ENCODE data around the gene OCRL. TPM values are rescaled to one million over a fixed set of nuclear protein-coding genes. Genes with fewer than 3 reads are reported as not detected.

The OCRL gene
- total RNA-seq, 1 donor from 2014 or later, result 18.2 TPM

- Histone ChIP-seq H3K27me3 (ENCODE audit: control insufficient read depth, insufficient read depth, low read length) (no peaks in the 10 kb centered on the region), H3K4me3 (ENCODE audit: low read depth, low read length) (peak overlapping the region; percentile 59), H3K36me3 (ENCODE audit: control insufficient read depth, insufficient read depth, low read length) (no peaks in the 10 kb centered on the region)
- DNase-seq (ENCODE audit: low read depth), result peak; percentile 33
- TF ChIP-seq CTCF (IDR thresholded peaks at IDR 0.05; ENCODE audit: insufficient read depth, low read length, severe bottlenecking), result peak; percentile 21
- no peak for FAIRE-seq
These were observed 17.6 kb upstream of the OCRL start for GRCh38 chrX:129522184-129523078.

DNA sequence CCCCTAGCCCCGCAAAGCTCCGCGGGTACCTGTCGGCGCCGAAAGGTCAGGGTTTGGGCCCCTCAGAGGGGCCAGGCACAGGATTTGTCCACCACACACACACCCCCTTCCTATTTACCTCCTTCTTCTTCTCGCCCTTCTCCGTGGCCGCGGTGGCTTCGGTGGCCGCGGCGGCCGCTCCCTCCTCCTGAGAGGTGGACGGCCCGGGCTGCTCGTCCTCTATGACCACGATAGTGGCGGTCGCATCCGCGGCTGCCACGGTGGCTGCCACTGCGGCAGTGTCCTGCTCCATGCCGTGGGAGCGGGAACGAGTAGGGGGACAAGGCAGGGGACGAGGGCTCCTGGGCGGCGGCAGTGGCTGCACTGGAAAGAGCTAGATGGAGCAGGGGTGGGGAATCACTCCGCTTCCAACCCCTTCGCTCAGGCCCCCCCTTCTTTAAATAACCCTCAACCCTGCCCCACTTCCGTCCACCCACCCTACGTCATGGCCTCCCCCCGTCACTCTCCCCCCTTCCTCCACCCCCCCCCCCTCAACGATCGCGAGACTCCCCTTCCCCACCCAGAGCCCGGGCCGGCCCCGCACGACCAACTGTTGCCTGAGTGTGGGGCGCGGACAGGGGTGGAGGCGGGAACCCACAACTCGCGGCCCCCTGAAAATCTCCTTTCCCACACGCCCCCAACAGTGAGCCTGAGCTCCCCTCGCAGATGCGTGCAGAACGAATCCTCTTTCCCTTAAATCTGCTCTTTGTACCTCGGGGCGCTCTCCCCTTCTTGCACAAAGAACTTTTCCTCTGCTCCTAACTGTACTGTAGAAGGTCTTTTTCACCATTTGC lies 16.8 kb upstream of the OCRL start, which contains the start of gene SMARCA1:
SMARCA1 (minus strand) TSS at position 412 of the 833 bp plus-strand sequence; CDS start at position 292, 120 bp downstream.
- H3K27me3 ChIP-seq (ENCODE audit: control insufficient read depth, insufficient read depth, low read length), result no peaks in the 10 kb centered on the region
- no peaks in the 10 kb centered on the region for H3K36me3 ChIP-seq (ENCODE audit: control insufficient read depth, insufficient read depth, low read length)
- TF ChIP-seq CTCF (IDR thresholded peaks at IDR 0.05; ENCODE audit: insufficient read depth, low read length, severe bottlenecking), result no peak
- H3K4me3 ChIP-seq (ENCODE audit: low read depth, low read length), result peak within 1 kb of the TSS; percentile 59
- no peak for FAIRE-seq
- DNase-seq (ENCODE audit: low read depth), result no peak

- no peak for TF ChIP-seq CTCF (IDR thresholded peaks at IDR 0.05; ENCODE audit: insufficient read depth, low read length, severe bottlenecking)
- no peak for FAIRE-seq
These were observed 15.7 kb upstream of the OCRL start for GRCh38 chrX:129524250-129524850.

DNA sequence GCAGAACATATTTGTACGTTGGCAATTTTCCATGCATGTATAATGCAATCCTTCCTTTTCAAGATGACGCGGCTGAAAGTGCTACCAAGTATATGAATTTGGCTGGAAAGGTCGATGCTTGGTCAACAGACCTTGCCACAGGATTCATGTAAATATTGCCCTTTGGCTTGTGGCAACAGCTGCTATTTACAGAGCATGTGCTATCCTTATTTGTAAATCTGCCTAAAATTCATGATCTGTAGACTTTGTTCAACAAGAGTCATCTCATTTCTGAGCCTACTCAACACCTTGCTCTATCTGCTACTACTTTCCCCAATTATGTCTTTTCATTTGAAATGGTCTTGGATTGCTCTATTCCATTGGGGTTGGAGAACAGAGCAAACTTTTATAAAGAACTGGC lies 14.9 kb upstream of the OCRL start:
- FAIRE-seq (no peak), DNase-seq (ENCODE audit: low read depth) (no peak)
- no peak for TF ChIP-seq CTCF (IDR thresholded peaks at IDR 0.05; ENCODE audit: insufficient read depth, low read length, severe bottlenecking)
- H3K4me3 ChIP-seq (ENCODE audit: low read depth, low read length), result no peak overlapping the region
- no peaks in the 10 kb centered on the region for H3K27me3 ChIP-seq (ENCODE audit: control insufficient read depth, insufficient read depth, low read length)
- no peaks in the 10 kb centered on the region for H3K36me3 ChIP-seq (ENCODE audit: control insufficient read depth, insufficient read depth, low read length)

More at GRCh38 chrX:129524250-129524850, 15.7 kb upstream of the OCRL start:
- Histone ChIP-seq H3K36me3 (ENCODE audit: control insufficient read depth, insufficient read depth, low read length) (no peaks in the 10 kb centered on the region), H3K4me3 (ENCODE audit: low read depth, low read length) (no peak overlapping the region), H3K27me3 (ENCODE audit: control insufficient read depth, insufficient read depth, low read length) (no peaks in the 10 kb centered on the region)
- no peak for DNase-seq (ENCODE audit: low read depth)

GRCh38 chrX:129525896-129526295 lies 14.2 kb upstream of the OCRL start:
- DNase-seq (ENCODE audit: low read depth) (no peak), FAIRE-seq (no peak)
- H3K4me3 ChIP-seq (ENCODE audit: low read depth, low read length), result no peak overlapping the region
- TF ChIP-seq CTCF (IDR thresholded peaks at IDR 0.05; ENCODE audit: insufficient read depth, low read length, severe bottlenecking), result no peak
- H3K27me3 ChIP-seq (ENCODE audit: control insufficient read depth, insufficient read depth, low read length), result no peaks in the 10 kb centered on the region
- H3K36me3 ChIP-seq (ENCODE audit: control insufficient read depth, insufficient read depth, low read length), result no peaks in the 10 kb centered on the region
